Measurements from ENCODE around the gene PPP2R5C. TPM values are rescaled to one million over a fixed set of nuclear protein-coding genes. Genes with fewer than 3 reads are reported as not detected.
"Not testable (repeated sequence)": the region's sequence is repeated elsewhere in the genome, so short reads cannot be mapped to it uniquely, and the experiment has no call there.

Gene PPP2R5C
- total RNA-seq, 1 donor from 2014 or later, result 198 TPM

- no peaks in the 10 kb centered on the region for H3K27me3 ChIP-seq (ENCODE audit: low read depth)
- H3K27ac ChIP-seq (replicated peaks), result peak overlapping the region; percentile 97
- no peaks in the 10 kb centered on the region for H3K9me3 ChIP-seq (replicated peaks)
- H3K4me1 ChIP-seq, result peaks cover 90% of the 10 kb centered on the region
- peaks cover 11% of the 10 kb centered on the region for H3K36me3 ChIP-seq
- no peak for TF ChIP-seq CTCF (IDR thresholded peaks at IDR 0.05; ENCODE audit: borderline replicate concordance)
- intact Hi-C loops (cut with micrococcal nuclease), result no loop called here
- no peak for DNase-seq
- H3K4me3 ChIP-seq, result no peak overlapping the region
These were observed 206.7 kb downstream of the PPP2R5C start for GRCh38 chr14:101968186-101968585.

- intact Hi-C loops (cut with micrococcal nuclease), result no loop called here
These were observed 208.0 kb downstream of the PPP2R5C start for GRCh38 chr14:101969481-101969880.

GRCh38 chr14:101970830-101971400 is 209.4 kb downstream of the PPP2R5C start:
- H3K36me3 ChIP-seq, result peaks cover 15% of the 10 kb centered on the region
- DNase-seq, result no peak
- H3K4me3 ChIP-seq, result no peak overlapping the region
- intact Hi-C loops (cut with micrococcal nuclease), result no loop called here
- peak overlapping the region; percentile 83 for H3K27ac ChIP-seq (replicated peaks)
- H3K4me1 ChIP-seq, result peaks cover 90% of the 10 kb centered on the region
- H3K27me3 ChIP-seq (ENCODE audit: low read depth), result no peaks in the 10 kb centered on the region
- H3K9me3 ChIP-seq (replicated peaks), result no peaks in the 10 kb centered on the region
- TF ChIP-seq CTCF (IDR thresholded peaks at IDR 0.05; ENCODE audit: borderline replicate concordance), result no peak

More at GRCh38 chr14:101969481-101969880, 208.0 kb downstream of the PPP2R5C start:
- Histone ChIP-seq H3K27me3 (ENCODE audit: low read depth) (no peaks in the 10 kb centered on the region), H3K4me3 (no peak overlapping the region), H3K4me1 (peaks cover 92% of the 10 kb centered on the region), H3K9me3 (replicated peaks) (no peaks in the 10 kb centered on the region), H3K36me3 (peaks cover 11% of the 10 kb centered on the region), H3K27ac (replicated peaks) (no peak overlapping the region)
- DNase-seq, result no peak
- no peak for TF ChIP-seq CTCF (IDR thresholded peaks at IDR 0.05; ENCODE audit: borderline replicate concordance)

DNA sequence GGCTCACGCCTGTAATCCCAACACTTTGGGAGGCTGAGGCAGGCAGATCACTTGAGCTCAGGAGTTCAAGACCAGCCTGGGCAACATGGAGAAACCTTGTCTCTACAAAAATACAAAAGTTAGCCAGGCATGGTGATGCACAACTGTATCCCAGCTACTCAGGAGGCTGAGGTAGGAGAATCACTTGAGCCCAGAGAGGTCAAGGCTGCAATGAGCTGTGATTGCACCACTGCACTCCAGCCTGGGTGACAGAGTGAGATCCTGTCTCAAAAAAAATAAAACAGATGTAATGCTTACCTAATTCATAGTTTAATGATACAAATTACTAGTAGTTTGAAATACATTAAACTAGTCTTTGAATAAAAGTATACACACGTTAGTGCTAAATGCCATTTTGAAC is 209.9 kb downstream of the PPP2R5C start:
- intact Hi-C loops (cut with micrococcal nuclease); DNase-seq; H3K4me3 ChIP-seq; H3K9me3 ChIP-seq (replicated peaks); H3K27me3 ChIP-seq (ENCODE audit: low read depth): not testable (repeated sequence)
- Histone ChIP-seq H3K4me1 (peaks cover 85% of the 10 kb centered on the region), H3K36me3 (peaks cover 20% of the 10 kb centered on the region), H3K27ac (replicated peaks) (peak overlapping the region; percentile 83)

DNA sequence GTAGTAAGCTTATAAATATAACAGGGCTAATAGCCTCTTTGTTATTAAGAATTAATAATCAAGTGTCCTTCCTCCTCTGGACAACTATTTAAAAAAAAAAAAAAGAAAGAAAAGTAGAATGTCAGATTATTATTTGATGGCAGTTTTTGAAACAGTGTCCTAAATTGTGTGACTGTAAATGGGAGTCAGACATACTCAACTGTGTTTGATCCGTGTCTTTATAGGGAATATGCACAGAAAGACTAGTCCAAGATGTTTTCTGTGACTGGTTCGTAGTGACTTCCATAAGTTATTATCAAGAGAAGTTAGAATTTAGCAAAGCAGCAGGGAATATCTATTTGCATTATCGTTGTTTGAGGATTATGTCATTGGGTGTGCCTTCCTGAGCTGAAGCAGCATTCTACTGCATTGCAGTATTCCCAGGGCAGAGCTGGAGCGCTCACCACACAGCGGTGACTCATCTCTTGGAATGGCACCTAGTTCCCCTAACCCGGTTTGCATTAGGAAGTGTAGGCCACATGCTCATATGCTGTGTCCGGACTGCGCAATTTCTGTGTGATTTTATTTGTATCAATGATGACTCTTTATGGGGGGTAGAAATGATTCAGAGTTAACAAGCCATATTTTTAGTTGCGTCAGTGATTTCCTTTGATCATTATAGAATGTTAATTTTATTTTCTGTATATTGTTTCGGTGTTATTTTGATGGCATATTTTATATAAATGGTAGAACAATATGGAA is 210.8 kb downstream of the PPP2R5C start:
- no peak for TF ChIP-seq CTCF (IDR thresholded peaks at IDR 0.05; ENCODE audit: borderline replicate concordance)
- peaks cover 29% of the 10 kb centered on the region for H3K36me3 ChIP-seq
- H3K4me3 ChIP-seq, result peak overlapping the region; percentile 34
- peaks cover 76% of the 10 kb centered on the region for H3K4me1 ChIP-seq
- no peaks in the 10 kb centered on the region for H3K27me3 ChIP-seq (ENCODE audit: low read depth)
- intact Hi-C loops (cut with micrococcal nuclease), result no loop called here
- H3K27ac ChIP-seq (replicated peaks), result peak overlapping the region; percentile 83
- no peaks in the 10 kb centered on the region for H3K9me3 ChIP-seq (replicated peaks)
- DNase-seq, result peak; percentile 77

DNA sequence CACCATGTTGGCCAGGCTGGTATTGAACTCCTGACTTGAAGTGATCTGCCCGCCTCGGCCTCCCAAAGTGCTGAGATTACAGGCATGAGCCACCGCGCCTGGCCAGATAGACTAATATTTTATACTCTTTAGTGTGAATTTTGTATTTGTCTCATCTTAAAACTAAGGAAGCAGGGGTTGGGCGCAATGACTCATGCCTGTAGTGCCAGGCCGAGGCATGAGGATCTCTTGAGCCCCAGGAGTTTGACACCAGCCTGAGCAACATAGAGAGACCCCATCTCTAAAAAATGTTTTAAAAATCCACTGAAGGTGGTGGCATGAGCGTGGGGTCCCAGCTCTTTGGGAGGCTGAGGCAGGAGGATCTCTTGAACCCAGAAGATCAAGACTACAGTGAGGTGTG is 211.8 kb downstream of the PPP2R5C start:
- H3K9me3 ChIP-seq (replicated peaks), result no peaks in the 10 kb centered on the region
- intact Hi-C loops (cut with micrococcal nuclease), result no loop called here
- H3K27ac ChIP-seq (replicated peaks), result peak overlapping the region; percentile 83
- H3K4me3 ChIP-seq, result no peak overlapping the region
- peaks cover 38% of the 10 kb centered on the region for H3K36me3 ChIP-seq
- no peak for DNase-seq
- H3K4me1 ChIP-seq, result peaks cover 66% of the 10 kb centered on the region
- H3K27me3 ChIP-seq (ENCODE audit: low read depth), result no peaks in the 10 kb centered on the region
- no peak for TF ChIP-seq CTCF (IDR thresholded peaks at IDR 0.05; ENCODE audit: borderline replicate concordance)

Measured in left ventricle myocardium inferior (tissue), 1 donor.